ENCODE data around the gene RNF157. TPM values are rescaled to one million over a fixed set of nuclear protein-coding genes. Genes with fewer than 3 reads are reported as not detected.

RNF157 gene
- total and polyA plus RNA-seq, 2 of the 4 experiments (the other 2 are of a cell fraction): 0.54 to 1.3 TPM

- H2BK5ac ChIP-seq (ENCODE audit: low read depth, low read length, poor library complexity, severe bottlenecking): no peak overlapping the region
- H3K27me3 ChIP-seq (ENCODE audit: control insufficient read depth, insufficient read depth, low read length): peaks cover 55% of the 10 kb centered on the region
- H2BK15ac ChIP-seq (ENCODE audit: low read depth, low read length): no peak overlapping the region
- no peaks in the 10 kb centered on the region for H3K9me3 ChIP-seq (ENCODE audit: control insufficient read depth, insufficient read depth, low read length)
- H4K91ac ChIP-seq (ENCODE audit: insufficient read depth, low read depth, low read length): no peak overlapping the region
- CTCF ChIA-PET: interaction anchor here (0.8 kb wide), 1 partner anchor 8 kb away, joined by 3 read pairs; no protein-coding TSS in a partner anchor
- H3K9me1 ChIP-seq (ENCODE audit: insufficient read depth, low read length): no peaks in the 10 kb centered on the region; the same call in 1 of the 2 replicates
- TF ChIP-seq SMC3 (IDR thresholded peaks at IDR 0.05; ENCODE audit: low read depth, low read length): no peak
- no peak for TF ChIP-seq MAZ (IDR thresholded peaks at IDR 0.05; ENCODE audit: borderline replicate concordance, low read depth, low read length)
- TF ChIP-seq ELK1 (IDR thresholded peaks at IDR 0.05; ENCODE audit: borderline replicate concordance, low read depth, low read length): no peak
- no peak for TF ChIP-seq CTCF (conservative IDR thresholded peaks at IDR 0.05; ENCODE audit: low read depth, low read length)
- TF ChIP-seq CHD1 (IDR thresholded peaks at IDR 0.05; ENCODE audit: low read depth, low read length): no peak
- TF ChIP-seq MXI1 (IDR thresholded peaks at IDR 0.05; ENCODE audit: borderline replicate concordance, low read depth, low read length): no peak
- no peak for TF ChIP-seq POLR2A (IDR thresholded peaks at IDR 0.05; ENCODE audit: low read depth, low read length)
- no peak for TF ChIP-seq BHLHE40 (IDR thresholded peaks at IDR 0.05; ENCODE audit: low read depth, low read length)
- no peak for TF ChIP-seq RCOR1 (IDR thresholded peaks at IDR 0.05; ENCODE audit: insufficient replicate concordance, low read length)
- no peak for TF ChIP-seq FOS (IDR thresholded peaks at IDR 0.05; ENCODE audit: low read depth, low read length)
- no peak overlapping the region for H3K27ac ChIP-seq (ENCODE audit: insufficient read depth, low read length)
- H3K18ac ChIP-seq (ENCODE audit: low read depth, low read length): no peak overlapping the region
- H2BK120ac ChIP-seq (ENCODE audit: low read depth, low read length): no peak overlapping the region
- no peak overlapping the region for H3K14ac ChIP-seq (replicated peaks; ENCODE audit: low read depth, low read length)
- H4K8ac ChIP-seq (ENCODE audit: low read depth in 2 of 2, low read length in 2 of 2): no peak overlapping the region
- DNase-seq (no peak), ATAC-seq (ENCODE audit: low read depth) (no peak)
- peak overlapping the region; percentile 31; the same call in 1 of the 2 replicates for H3K23ac ChIP-seq (ENCODE audit: low read depth, low read length)
- no peak overlapping the region for H3K9ac ChIP-seq (ENCODE audit: low read depth, low read length)
- H3K4ac ChIP-seq (ENCODE audit: low read depth, low read length): no peak overlapping the region
- WGBS, 2 experiments (ENCODE audit: extremely low coverage in 2 of 2, insufficient read length in 1 of 2): no CpG with 5 or more reads among the region's 10 CpGs
- H3K4me1 ChIP-seq (ENCODE audit: control insufficient read depth, insufficient read depth, low read length): no peaks in the 10 kb centered on the region; the same call in 1 of the 2 replicates
- H2AFZ ChIP-seq (replicated peaks; ENCODE audit: low read length, poor library complexity): no peak overlapping the region
- POLR2A ChIA-PET (ENCODE audit: unreplicated experiment): no interaction called here
- no peaks in the 10 kb centered on the region for H3K79me1 ChIP-seq (ENCODE audit: low read depth in 1 of 2, low read length in 2 of 2)
- in situ Hi-C loops (cut with MboI; ENCODE audit: low sequenced_read_pairs) (no loop called here), dilution Hi-C loops (cut with HindIII; ENCODE audit: low sequenced_read_pairs, unreplicated experiment) (no loop called here), intact Hi-C loops (cut with micrococcal nuclease) (no loop called here)
- H3K36me3 ChIP-seq (ENCODE audit: control insufficient read depth, insufficient read depth, low read length): no peaks in the 10 kb centered on the region
- H4K20me1 ChIP-seq (ENCODE audit: insufficient read depth, low read length): no peaks in the 10 kb centered on the region
- no peak overlapping the region for H2BK20ac ChIP-seq (ENCODE audit: low read depth, low read length)
- H3K56ac ChIP-seq (ENCODE audit: extremely low read depth, insufficient read depth, low read length): no peak overlapping the region
- BruUV-seq (replicated peaks): no TSS peak
- H4K5ac ChIP-seq (ENCODE audit: low read depth, low read length): no peak overlapping the region
- no peak overlapping the region for H3K4me2 ChIP-seq (ENCODE audit: low read depth, low read length)
- no peak overlapping the region for H2AK9ac ChIP-seq (replicated peaks; ENCODE audit: low read depth, low read length, poor library complexity)
- H2AK5ac ChIP-seq (ENCODE audit: low read depth, low read length): no peak overlapping the region
- no peak overlapping the region for H3K4me3 ChIP-seq (ENCODE audit: insufficient read depth, low read depth, low read length)
Measured at GRCh38 chr17:76142039-76142584, 98.2 kb downstream of the RNF157 start.

Measured in IMR-90 (cell line).